Heart right ventricle (tissue), 16 donors: ENCODE data around the gene MUCL3. TPM values are rescaled to one million over a fixed set of nuclear protein-coding genes. Genes with fewer than 3 reads are reported as not detected.

Source experiments
- ATAC-seq, 8 donors: fragments of 200-7000 bp; cut with Tn5 transposase; one replicate each; pipeline ENCODE4 v1.9.1; 2020; ENCODE audit warnings: mild to moderate bottlenecking in 8 of 8, moderate library complexity in 8 of 8, moderate number of reproducible peaks in 1 of 8
- DNase-seq, 2 donors: peaks; one replicate each; pipeline ENCODE4 v3.0.0-alpha.2; 2020
- H3K27ac ChIP-seq, 10 donors: fragments of 200-600 bp; sonication (generic) in 2 of 10; one replicate each; pipeline versions ENCODE4 v1.5.0 to v1.8.0; 2020 to 2022; ENCODE audit warnings: mild to moderate bottlenecking in 3 of 10
- H3K27me3 ChIP-seq, 7 donors: fragments of 200-600 bp; one replicate each; pipeline ENCODE4 v1.8.0; 2021 to 2022; ENCODE audit warnings: mild to moderate bottlenecking in 2 of 7
- H3K36me3 ChIP-seq, 9 donors: fragments of 200-600 bp; sonication (generic) in 1 of 9; one replicate each; pipeline versions ENCODE4 v1.5.0 to v1.8.0; 2020 to 2022; ENCODE audit warnings: mild to moderate bottlenecking in 2 of 9
- H3K4me1 ChIP-seq, 9 donors: fragments of 200-600 bp; sonication (generic) in 1 of 9; one replicate each; pipeline versions ENCODE4 v1.5.0 to v1.8.0; 2020 to 2022; ENCODE audit warnings: mild to moderate bottlenecking in 4 of 9
- H3K4me3 ChIP-seq, 10 donors: fragments of 200-600 bp; sonication (generic) in 2 of 10; one replicate each; pipeline versions ENCODE4 v1.5.0 to v1.8.0; 2020 to 2022; ENCODE audit warnings: mild to moderate bottlenecking in 7 of 10, moderate library complexity in 2 of 10
- H3K9me3 ChIP-seq, 11 donors: fragments of 200-600 bp in 10 of 11; sonication (generic) in 2 of 11; one replicate each; pipeline versions ENCODE4 v1.5.0 to v1.8.0; 2013 to 2022; ENCODE audit warnings: mild to moderate bottlenecking in 2 of 11, control low read depth in 1 of 11, moderate library complexity in 1 of 11
- CTCF ChIP-seq, 9 donors: fragments of 200-600 bp; sonication (generic) in 2 of 9; IDR thresholded peaks; one replicate each; pipeline versions ENCODE4 v1.5.0 to v1.8.0; 2021 to 2022; ENCODE audit warnings: antibody characterized with exemption in 9 of 9, mild to moderate bottlenecking in 5 of 9, moderate library complexity in 1 of 9
- WGBS, 2 donors: extraction: QIAGEN DNeasy Blood & Tissue Kit; methylation state at CpG; one replicate each; pipeline ENCODE4 v1.1.7; 2013; ENCODE audit warnings: inconsistent platforms in 1 of 2; 5-methylcytosine and 5-hydroxymethylcytosine counted together
- intact Hi-C, 10 donors: fragments of 100-400 bp; cut with DNase I; formaldehyde crosslinking; loops; one replicate each; pipeline versions ENCODE4 v1.11.1 to v1.14.2; 2022
- polyA plus RNA-seq, 2 donors: library from polyadenylated mRNA; stranded (reverse); fragments of 200-250 nt; gene quantifications; one replicate each; pipeline ENCODE4 v1.2.3, GENCODE V29; 2013
- total RNA-seq, 10 donors: library from RNA; stranded (reverse); fragmentation: NEBNext Ultra II Directional in 3 of 10; extraction: Animal tissue kit (Norgen Biotek cat#: 25700) in 3 of 10; gene quantifications; one replicate each; pipeline versions ENCODE4 v1.2.1 to v1.2.4, GENCODE V29; 2021 to 2023
- donor health status: Arrhythmogenic right ventricular cardiomyopathy.
- donor health status: ischemic (EF 13 %, LVEDD 7.1; RV severe dilation, severe dysfunction).
- donor health status: healthy with polysubstance abuse.
- donor health status: DM: no; HTN: yes; CAD: no.
- donor health status: DM: no; HTN: no; CAD: no.
- donor health status: ischemic (EF 25% LVEDD 6.9; RV normal size, moderate dysfunction).
- donor health status: ischemic (EF 25% LVEDD 5.7; RV mildly dilated, moderate dysfunction).
- donor health status: healthy.
- donor health status: DM: yes; HTN: yes; CAD: no.
- donor health status: Ischemic cardiomyopathy.
- donor health status: ischemic (EF 35%, LVEDD 5.7; RV mildly dilated, moderate dysfunction).
- donor health status: nonischemic (EF 11% LVEDD 7.7; RV severe dilation, severe dysfunction).
- donor health status: DM: yes; HTN: yes; CAD: no.
- donor health status: PGD.
- donor health status: ischemic (EF 29% LVEDD 5.4; RV normal size, mild dysfunction).
- donor health status: nonischemic (EF 23%, LVEDD 6.1; RV moderate dilation, normal function).

The MUCL3 gene
- total and polyA plus RNA-seq, 12 donors: 0.08 TPM; not detected in 11

- ATAC-seq: no peak
- Histone ChIP-seq H3K4me3 (no peak overlapping the region), H3K27ac (no peak overlapping the region), H3K4me1 (peaks cover 0 to 18% (median 0%) of the 10 kb centered on the region in 9 donors), H3K27me3 (no peaks in the 10 kb centered on the region), H3K36me3 (peaks cover 0 to 90% (median 28%) of the 10 kb centered on the region in 9 donors), H3K9me3 (no peaks in the 10 kb centered on the region)
- 88 to 90% methylated on average over 16 of the region's 16 CpGs for WGBS, 2 donors
- TF ChIP-seq CTCF (IDR thresholded peaks at IDR 0.05): no peak
- no peak for DNase-seq
- intact Hi-C loops: no loop called here
Observed at GRCh38 chr6:30893001-30893591, 47.7 kb upstream of the MUCL3 start.

- no peak for ATAC-seq
- intact Hi-C loops: no loop called here
- no peak for DNase-seq
- Histone ChIP-seq H3K36me3 (peaks cover 0 to 96% (median 28%) of the 10 kb centered on the region in 9 donors), H3K9me3 (no peaks in the 10 kb centered on the region), H3K4me1 (peaks cover 0 to 13% (median 0%) of the 10 kb centered on the region in 9 donors), H3K27me3 (no peaks in the 10 kb centered on the region), H3K27ac (no peak overlapping the region), H3K4me3 (no peak overlapping the region)
- TF ChIP-seq CTCF (IDR thresholded peaks at IDR 0.05): no peak
- 95 to 96% methylated on average over 8 of the region's 8 CpGs for WGBS, 2 donors
Observed at GRCh38 chr6:30893666-30894065, 47.1 kb upstream of the MUCL3 start.

- ATAC-seq: no peak
- intact Hi-C loops: no loop called here
- TF ChIP-seq CTCF (IDR thresholded peaks at IDR 0.05): no peak
Observed at GRCh38 chr6:30894381-30894780, 46.4 kb upstream of the MUCL3 start.

GRCh38 chr6:30894935-30895334 lies 45.8 kb upstream of the MUCL3 start:
- Histone ChIP-seq H3K27ac (no peak overlapping the region), H3K4me1 (peaks cover 0 to 7% (median 0%) of the 10 kb centered on the region in 9 donors), H3K9me3 (no peaks in the 10 kb centered on the region), H3K36me3 (peaks cover 0 to 96% (median 37%) of the 10 kb centered on the region in 9 donors), H3K4me3 (no peak overlapping the region), H3K27me3 (no peaks in the 10 kb centered on the region)
- ATAC-seq (no peak), DNase-seq (no peak)
- intact Hi-C loops: no loop called here
- WGBS, 2 donors: 94 to 95% methylated on average over 3 of the region's 3 CpGs
- TF ChIP-seq CTCF (IDR thresholded peaks at IDR 0.05): no peak

More at GRCh38 chr6:30894381-30894780, 46.4 kb upstream of the MUCL3 start:
- Histone ChIP-seq H3K27me3 (no peaks in the 10 kb centered on the region), H3K4me1 (peaks cover 0 to 10% (median 0%) of the 10 kb centered on the region in 9 donors), H3K9me3 (no peaks in the 10 kb centered on the region), H3K27ac (no peak overlapping the region), H3K36me3 (peaks cover 0 to 96% (median 34%) of the 10 kb centered on the region in 9 donors), H3K4me3 (no peak overlapping the region)
- no peak for DNase-seq
- 89 to 91% methylated on average over 12 of the region's 12 CpGs for WGBS, 2 donors
